SK-N-SH (cell line): ENCODE measurements around the gene PRSS23. TPM values are rescaled to one million over a fixed set of nuclear protein-coding genes. Genes with fewer than 3 reads are reported as not detected.
A peak's percentile ranks its signal among the peaks of the same experiment; 100 is the strongest.

Source experiments
- CTCF ChIA-PET: fragments of 300-600, 350-600 bp; formaldehyde crosslinking; extraction: SDS; loops from one replicate; lab custom pipeline; 2021; lab: Yijun Ruan, JAX
- POLR2A ChIA-PET: fragments of 350-600 bp; sonication (Branson Sonifier 250); formaldehyde crosslinking; extraction: SDS; loops from one replicate; lab custom pipeline; 2020; ENCODE audit warnings: antibody characterized with exemption, inconsistent platforms; lab: Yijun Ruan, JAX
- DNase-seq: peaks from one replicate; pipeline ENCODE4 v3.0.0; 2012
- H2AFZ ChIP-seq: fragments of 200-600 bp; sonication (generic); 2 replicates; pipeline ENCODE4 v1.8.1; 2016; ENCODE audit warnings: antibody characterized with exemption, mild to moderate bottlenecking, low read depth
- H3F3A ChIP-seq: fragments of 200-600 bp; sonication (generic); replicated peaks from 2 replicates; pipeline ENCODE3; 2016; ENCODE audit warnings: antibody characterized with exemption, mild to moderate bottlenecking; ENCODE audit not compliant: insufficient read depth
- H3K27ac ChIP-seq, 2 experiments: fragments of 200-500 bp in 1 of 2; fragments of 200-600 bp in 1 of 2; sonication (Bioruptor generic) in 1 of 2; sonication (generic), shearing (Covaris generic) in 1 of 2; 2 replicates each; pipeline versions ENCODE4 v1.5.1 to v1.6.1; 2014 to 2016; ENCODE audit warnings: low read depth in 2 of 2, inconsistent platforms in 1 of 2, low read length in 1 of 2, mild to moderate bottlenecking in 1 of 2, mixed read lengths in 1 of 2
- H3K27me3 ChIP-seq: fragments of 200-600 bp; sonication (generic), shearing (Covaris generic); 2 replicates; pipeline ENCODE4 v1.6.1; 2016; ENCODE audit warnings: mixed run types; ENCODE audit not compliant: insufficient read depth
- H3K36me3 ChIP-seq, 2 experiments: fragments of 200-500 bp in 1 of 2; fragments of 200-600 bp in 1 of 2; sonication (Bioruptor generic) in 1 of 2; sonication (generic) in 1 of 2; replicated peaks in 1 of 2; 2 replicates each; pipeline versions ENCODE3 to v1.5.1; 2014 to 2016; ENCODE audit warnings: low read length in 1 of 2, mild to moderate bottlenecking in 1 of 2; ENCODE audit not compliant: insufficient read depth in 2 of 2, control insufficient read depth in 1 of 2
- H3K4me1 ChIP-seq, 2 experiments: fragments of 200-500 bp in 1 of 2; fragments of 200-600 bp in 1 of 2; sonication (Bioruptor generic) in 1 of 2; sonication (generic), shearing (Covaris generic) in 1 of 2; 2 replicates each; pipeline versions ENCODE4 v1.5.1 to v1.6.1; 2014 to 2016; ENCODE audit warnings: low read depth in 1 of 2, low read length in 1 of 2, mixed run types in 1 of 2; ENCODE audit not compliant: insufficient read depth in 2 of 2, control insufficient read depth in 1 of 2
- H3K4me2 ChIP-seq: fragments of 200-600 bp; sonication (generic), shearing (Covaris generic); 2 replicates; pipeline ENCODE4 v1.6.1; 2017; ENCODE audit warnings: mixed run types
- H3K4me3 ChIP-seq, 2 experiments: fragments of 200-500 bp in 1 of 2; fragments of 200-600 bp in 1 of 2; sonication (Bioruptor generic) in 1 of 2; sonication (generic), shearing (Covaris generic) in 1 of 2; 2 replicates each; pipeline versions ENCODE4 v1.5.1 to v1.8.1; 2014 to 2016; ENCODE audit warnings: low read depth in 2 of 2, inconsistent platforms in 1 of 2, low read length in 1 of 2, mild to moderate bottlenecking in 1 of 2, mixed read lengths in 1 of 2, moderate library complexity in 1 of 2
- H3K79me2 ChIP-seq: fragments of 200-600 bp; sonication (generic); 2 replicates; pipeline ENCODE4 v1.8.1; 2017; ENCODE audit warnings: mild to moderate bottlenecking; ENCODE audit not compliant: insufficient read depth
- H3K9ac ChIP-seq: fragments of 200-600 bp; sonication (generic); 2 replicates; pipeline ENCODE4 v1.6.1; 2017; ENCODE audit warnings: mixed run types
- H3K9me2 ChIP-seq: fragments of 200-600 bp; sonication (generic); 2 replicates; pipeline ENCODE4 v1.6.1; 2017; ENCODE audit warnings: mixed run types
- H3K9me3 ChIP-seq: fragments of 200-600 bp; sonication (generic); 2 replicates; pipeline ENCODE4 v1.6.1; 2017; ENCODE audit warnings: mixed run types, mild to moderate bottlenecking, moderate library complexity
- H4K20me1 ChIP-seq: fragments of 200-600 bp; sonication (generic); 2 replicates; pipeline ENCODE4 v1.6.1; 2017; ENCODE audit warnings: mild to moderate bottlenecking, mixed run types; ENCODE audit not compliant: insufficient read depth
- CHD2 ChIP-seq: fragments of 150-350 bp; IDR thresholded peaks from 2 replicates; pipeline ENCODE4 v1.6.1; 2018; ENCODE audit warnings: low read length; ENCODE audit not compliant: partially characterized antibody
- CTCF ChIP-seq: fragments of 200-600 bp; sonication (generic); IDR thresholded peaks from 2 replicates; pipeline ENCODE4 v1.6.1; 2017; ENCODE audit warnings: antibody characterized with exemption, mild to moderate bottlenecking, moderate library complexity
- ELF1 ChIP-seq: IDR thresholded peaks from 2 replicates; pipeline ENCODE4 v1.4.0; 2012
- EP300 ChIP-seq, 2 experiments: IDR thresholded peaks; 2 replicates each; pipeline versions ENCODE4 v1.4.0 to v1.6.1; 2012; ENCODE audit warnings: borderline replicate concordance in 1 of 2, low read depth in 1 of 2, low read length in 1 of 2
- FOSL2 ChIP-seq: IDR thresholded peaks from 2 replicates; pipeline ENCODE4 v1.4.0; 2012; ENCODE audit warnings: low read depth, mild to moderate bottlenecking, moderate library complexity, borderline replicate concordance
- FOXM1 ChIP-seq: IDR thresholded peaks from 2 replicates; pipeline ENCODE4 v1.4.0; 2012; ENCODE audit warnings: low read depth, mild to moderate bottlenecking
- GABPA ChIP-seq: IDR thresholded peaks from 2 replicates; pipeline ENCODE4 v1.4.0; 2012; ENCODE audit warnings: low read depth, mild to moderate bottlenecking
- GATA2 ChIP-seq: sonication (generic); formaldehyde crosslinking; IDR thresholded peaks from 2 replicates; pipeline ENCODE4 v1.5.0; 2020; ENCODE audit warnings: mild to moderate bottlenecking, missing genetic modification reagents
- JUND ChIP-seq: IDR thresholded peaks from 2 replicates; pipeline ENCODE4 v1.4.0; 2012
- MAX ChIP-seq: IDR thresholded peaks from 2 replicates; pipeline ENCODE4 v1.4.0; 2012; ENCODE audit warnings: low read depth
- MEF2A ChIP-seq: IDR thresholded peaks from 2 replicates; pipeline ENCODE4 v1.4.0; 2012; ENCODE audit warnings: low read depth, borderline replicate concordance
- MXI1 ChIP-seq: IDR thresholded peaks from 2 replicates; pipeline ENCODE4 v1.6.1; 2012; ENCODE audit warnings: mild to moderate bottlenecking, low read depth, low read length, improper control_type of control experiment
- NFIC ChIP-seq: IDR thresholded peaks from 2 replicates; pipeline ENCODE4 v1.4.0; 2012; ENCODE audit warnings: borderline replicate concordance
- POLR2AphosphoS5 ChIP-seq: IDR thresholded peaks from 2 replicates; pipeline ENCODE4 v1.6.1; 2012; ENCODE audit warnings: low read depth, low read length
- RCOR1 ChIP-seq: fragments of 150-350 bp; IDR thresholded peaks from 2 replicates; pipeline ENCODE4 v1.6.1; 2017; ENCODE audit warnings: antibody characterized with exemption, low read length
- REST ChIP-seq: IDR thresholded peaks from 2 replicates; pipeline ENCODE4 v1.6.1; 2012; ENCODE audit warnings: mild to moderate bottlenecking, low read depth, low read length, moderate library complexity
- RFX5 ChIP-seq: IDR thresholded peaks from 2 replicates; pipeline ENCODE4 v1.6.1; 2012; ENCODE audit warnings: mild to moderate bottlenecking, improper control_type of control experiment, low read length
- SMC3 ChIP-seq: IDR thresholded peaks from 2 replicates; pipeline ENCODE4 v1.6.1; 2012; ENCODE audit warnings: low read depth, low read length, improper control_type of control experiment
- TAF1 ChIP-seq: IDR thresholded peaks from 2 replicates; pipeline ENCODE4 v1.6.1; 2012; ENCODE audit warnings: low read depth, mild to moderate bottlenecking, low read length, moderate library complexity, borderline replicate concordance
- TCF12 ChIP-seq: IDR thresholded peaks from 2 replicates; pipeline ENCODE4 v1.4.0; 2012
- USF1 ChIP-seq: IDR thresholded peaks from 2 replicates; pipeline ENCODE4 v1.4.0; 2012; ENCODE audit warnings: low read depth, borderline replicate concordance
- USF2 ChIP-seq: fragments of 150-350 bp; IDR thresholded peaks from 2 replicates; pipeline ENCODE4 v1.6.1; 2017; ENCODE audit warnings: antibody characterized with exemption, low read length, low read depth, borderline replicate concordance
- YY1 ChIP-seq: IDR thresholded peaks from 2 replicates; pipeline ENCODE4 v1.4.0; 2012; ENCODE audit warnings: low read depth, mild to moderate bottlenecking
- ZBTB33 ChIP-seq: IDR thresholded peaks from 2 replicates; pipeline ENCODE4 v1.4.0; 2012; ENCODE audit warnings: low read depth, borderline replicate concordance
- WGBS: methylation state at CpG from one replicate; pipeline ENCODE4 v1.1.6; 2017; ENCODE audit warnings: low lambda C conversion rate; 5-methylcytosine and 5-hydroxymethylcytosine counted together
- polyA plus RNA-seq, 3 experiments: library from polyadenylated mRNA; depleted of rRNA; stranded (reverse); fragments of >200 nt; gene quantifications; 2 replicates each; pipeline ENCODE4 v1.2.3, GENCODE V29; 2012

Gene PRSS23
- polyA plus RNA-seq, 1 of the 3 experiments (the other 2 are of a cell fraction), result 326 TPM

GRCh38 chr11:86761978-86762377 is 38.4 kb upstream of the PRSS23 start:
- CTCF ChIA-PET, result interaction anchor here (1.2 to 2.0 kb wide), 2 partner anchors 14 to 15 kb away, joined by 3 to 5 read pairs; no protein-coding TSS in a partner anchor
- DNase-seq, result no peak

More at GRCh38 chr11:86761978-86762377, 38.4 kb upstream of the PRSS23 start:
- no peaks in the 10 kb centered on the region for H3K9me3 ChIP-seq
- H3K36me3 ChIP-seq, result no peaks in the 10 kb centered on the region
- no peaks in the 10 kb centered on the region for H3K9me2 ChIP-seq
- H3K4me2 ChIP-seq, result peak overlapping the region; percentile 68
- POLR2A ChIA-PET, result no interaction called here
- no peaks in the 10 kb centered on the region for H4K20me1 ChIP-seq
- peak overlapping the region; percentile 60 for H3K9ac ChIP-seq
- H3K4me1 ChIP-seq, result peaks cover 0 to 26% of the 10 kb centered on the region in 2 experiments
- 28% methylated on average over 2 of the region's 2 CpGs for WGBS
- peaks cover 24% of the 10 kb centered on the region for H3F3A ChIP-seq
- H3K4me3 ChIP-seq, result no peak overlapping the region
- H3K79me2 ChIP-seq, result no peaks in the 10 kb centered on the region; the same call in 1 of the 2 replicates
- H3K27me3 ChIP-seq, result no peaks in the 10 kb centered on the region
- H2AFZ ChIP-seq, result peak overlapping the region; percentile 64
- TF ChIP-seq NFIC, result peak; percentile 60
- peak; percentile 32; the same call in 1 of the 2 replicates for TF ChIP-seq POLR2AphosphoS5
- TF ChIP-seq REST, result no peak
- TF ChIP-seq YY1, result no peak
- no peak for TF ChIP-seq MXI1
- no peak for TF ChIP-seq GABPA
- peak; percentile 33; the same call in 1 of the 2 replicates for TF ChIP-seq JUND
- no peak for TF ChIP-seq FOXM1
- TF ChIP-seq GATA2 (CRISPR knock-in tag), result no peak
- no peak for TF ChIP-seq ZBTB33
- TF ChIP-seq ELF1, result no peak
- 0 out of 2 replicates have a peak, but pooled peaks have one; percentile 23 for TF ChIP-seq MAX
- TF ChIP-seq TAF1, result no peak; the same call in 1 of the 2 replicates
- TF ChIP-seq RCOR1, result no peak
- TF ChIP-seq SMC3, result no peak
- TF ChIP-seq CTCF, result no peak
- TF ChIP-seq USF2, result no peak
- TF ChIP-seq RFX5, result no peak
- no peak for TF ChIP-seq USF1
- peak; percentile 54 for TF ChIP-seq TCF12
- peak; percentile 41; the same call in 1 of the 2 replicates for TF ChIP-seq FOSL2
- no peak for TF ChIP-seq CHD2
- TF ChIP-seq MEF2A, result no peak
- peak in 1 of 2 experiments; percentile 43; a peak in 1 of 4 replicates for TF ChIP-seq EP300 (IDR thresholded peaks at IDR 0.05; ENCODE audit: borderline replicate concordance in 1 of 2, low read depth in 1 of 2, low read length in 1 of 2)
- H3K27ac ChIP-seq, result peak overlapping the region; percentile 51 to 89
